ENCODE data around the gene GJD3. TPM values are rescaled to one million over a fixed set of nuclear protein-coding genes. Genes with fewer than 3 reads are reported as not detected.

The GJD3 gene
- total and polyA plus RNA-seq, 9 of the 15 experiments (the other 6 are each of a cell fraction or from before 2014, with no cell fraction given), result 0.17 to 0.38 TPM; not detected in 7

DNA sequence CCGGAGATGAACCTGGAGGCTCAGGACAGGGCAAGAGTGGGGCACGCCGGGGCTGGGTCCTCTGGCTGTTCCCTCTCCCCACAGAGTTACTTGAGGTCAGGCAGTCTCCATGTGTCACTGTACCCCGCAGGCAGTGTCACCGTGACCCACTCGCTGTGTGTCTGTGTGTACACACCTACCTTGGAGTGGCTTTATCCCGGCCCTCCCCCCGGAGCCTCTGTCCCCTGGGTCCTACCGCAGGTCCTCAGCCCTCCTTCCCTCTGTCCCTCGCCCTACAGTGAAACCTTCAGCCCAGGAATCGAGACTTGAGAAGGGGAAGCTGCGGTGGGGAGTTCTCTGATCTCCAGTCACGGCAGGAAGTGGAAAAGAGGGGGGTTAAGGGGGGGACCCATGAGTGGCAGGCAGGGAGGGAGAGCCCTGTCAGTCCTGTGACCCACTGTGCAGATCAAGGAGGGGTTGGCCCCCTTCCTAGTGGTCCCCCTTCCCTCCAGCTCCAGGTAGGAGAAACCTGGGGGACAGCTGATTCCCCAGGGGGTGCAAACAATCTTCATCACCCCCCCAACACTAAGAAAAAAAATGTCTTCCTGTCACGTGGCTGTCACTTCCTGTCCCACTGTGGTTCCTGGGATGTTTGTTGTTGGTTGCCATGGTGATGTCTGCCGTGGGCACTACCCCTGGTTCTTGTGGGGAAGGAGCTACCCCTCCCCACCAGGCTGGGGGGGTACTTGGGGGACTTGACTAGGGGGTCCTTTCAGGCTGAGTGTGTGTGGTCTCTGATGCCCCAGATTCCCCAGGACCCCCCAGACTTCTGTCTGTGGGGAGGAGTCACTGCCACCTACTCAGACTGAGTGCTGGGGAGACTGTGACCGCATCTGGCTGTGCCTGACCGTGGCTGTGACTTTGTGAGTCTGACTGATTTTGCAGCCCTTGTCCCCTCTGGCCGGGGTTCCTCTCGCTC lies 41.9 kb downstream of the GJD3 start (continued):
- TF ChIP-seq NCOA2 (IDR thresholded peaks at IDR 0.05; ENCODE audit: partially characterized antibody in 2 of 2) (no peak), MYC (IDR thresholded peaks at IDR 0.05; ENCODE audit: low read depth, low read length) (0 out of 2 replicates have a peak, but pooled peaks have one; percentile 43), MYC (CRISPR knock-in tag; IDR thresholded peaks at IDR 0.05; ENCODE audit: borderline replicate concordance, low read depth) (no peak), ARID1B (IDR thresholded peaks at IDR 0.05) (peak; percentile 48), ZNF175 (CRISPR knock-in tag; IDR thresholded peaks at IDR 0.05; ENCODE audit: low read depth) (0 out of 2 replicates have a peak, but pooled peaks have one; percentile 61), ZNF280A (IDR thresholded peaks at IDR 0.05; ENCODE audit: low read depth, partially characterized antibody) (no peak), PCBP1 (IDR thresholded peaks at IDR 0.05; ENCODE audit: low read depth, low read length, poor library complexity, severe bottlenecking) (no peak), RBM17 (IDR thresholded peaks at IDR 0.05; ENCODE audit: borderline replicate concordance, low read depth, low read length) (no peak), ZC3H8 (IDR thresholded peaks at IDR 0.05) (no peak), TBP (optimal IDR thresholded peaks at IDR 0.05; ENCODE audit: low read depth, low read length) (no peak), ZZZ3 (IDR thresholded peaks at IDR 0.05) (no peak)
- TF ChIP-seq, protein P1, sequence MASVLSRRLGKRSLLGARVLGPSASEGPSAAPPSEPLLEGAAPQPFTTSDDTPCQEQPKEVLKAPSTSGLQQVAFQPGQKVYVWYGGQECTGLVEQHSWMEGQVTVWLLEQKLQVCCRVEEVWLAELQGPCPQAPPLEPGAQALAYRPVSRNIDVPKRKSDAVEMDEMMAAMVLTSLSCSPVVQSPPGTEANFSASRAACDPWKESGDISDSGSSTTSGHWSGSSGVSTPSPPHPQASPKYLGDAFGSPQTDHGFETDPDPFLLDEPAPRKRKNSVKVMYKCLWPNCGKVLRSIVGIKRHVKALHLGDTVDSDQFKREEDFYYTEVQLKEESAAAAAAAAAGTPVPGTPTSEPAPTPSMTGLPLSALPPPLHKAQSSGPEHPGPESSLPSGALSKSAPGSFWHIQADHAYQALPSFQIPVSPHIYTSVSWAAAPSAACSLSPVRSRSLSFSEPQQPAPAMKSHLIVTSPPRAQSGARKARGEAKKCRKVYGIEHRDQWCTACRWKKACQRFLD (CRISPR knock-in tag; IDR thresholded peaks at IDR 0.05), result 0 out of 2 replicates have a peak, but pooled peaks have one; percentile 52
- TF ChIP-seq, protein P2, sequence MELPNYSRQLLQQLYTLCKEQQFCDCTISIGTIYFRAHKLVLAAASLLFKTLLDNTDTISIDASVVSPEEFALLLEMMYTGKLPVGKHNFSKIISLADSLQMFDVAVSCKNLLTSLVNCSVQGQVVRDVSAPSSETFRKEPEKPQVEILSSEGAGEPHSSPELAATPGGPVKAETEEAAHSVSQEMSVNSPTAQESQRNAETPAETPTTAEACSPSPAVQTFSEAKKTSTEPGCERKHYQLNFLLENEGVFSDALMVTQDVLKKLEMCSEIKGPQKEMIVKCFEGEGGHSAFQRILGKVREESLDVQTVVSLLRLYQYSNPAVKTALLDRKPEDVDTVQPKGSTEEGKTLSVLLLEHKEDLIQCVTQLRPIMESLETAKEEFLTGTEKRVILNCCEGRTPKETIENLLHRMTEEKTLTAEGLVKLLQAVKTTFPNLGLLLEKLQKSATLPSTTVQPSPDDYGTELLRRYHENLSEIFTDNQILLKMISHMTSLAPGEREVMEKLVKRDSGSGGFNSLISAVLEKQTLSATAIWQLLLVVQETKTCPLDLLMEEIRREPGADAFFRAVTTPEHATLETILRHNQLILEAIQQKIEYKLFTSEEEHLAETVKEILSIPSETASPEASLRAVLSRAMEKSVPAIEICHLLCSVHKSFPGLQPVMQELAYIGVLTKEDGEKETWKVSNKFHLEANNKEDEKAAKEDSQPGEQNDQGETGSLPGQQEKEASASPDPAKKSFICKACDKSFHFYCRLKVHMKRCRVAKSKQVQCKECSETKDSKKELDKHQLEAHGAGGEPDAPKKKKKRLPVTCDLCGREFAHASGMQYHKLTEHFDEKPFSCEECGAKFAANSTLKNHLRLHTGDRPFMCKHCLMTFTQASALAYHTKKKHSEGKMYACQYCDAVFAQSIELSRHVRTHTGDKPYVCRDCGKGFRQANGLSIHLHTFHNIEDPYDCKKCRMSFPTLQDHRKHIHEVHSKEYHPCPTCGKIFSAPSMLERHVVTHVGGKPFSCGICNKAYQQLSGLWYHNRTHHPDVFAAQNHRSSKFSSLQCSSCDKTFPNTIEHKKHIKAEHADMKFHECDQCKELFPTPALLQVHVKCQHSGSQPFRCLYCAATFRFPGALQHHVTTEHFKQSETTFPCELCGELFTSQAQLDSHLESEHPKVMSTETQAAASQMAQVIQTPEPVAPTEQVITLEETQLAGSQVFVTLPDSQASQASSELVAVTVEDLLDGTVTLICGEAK (IDR thresholded peaks at IDR 0.05), result peak; percentile 93
- TF ChIP-seq, protein P2 (CRISPR knock-in tag; IDR thresholded peaks at IDR 0.05), result no peak

Data from K562 (cell line).